ENCODE measurements around the gene WDFY4.

WDFY4 gene

DNA sequence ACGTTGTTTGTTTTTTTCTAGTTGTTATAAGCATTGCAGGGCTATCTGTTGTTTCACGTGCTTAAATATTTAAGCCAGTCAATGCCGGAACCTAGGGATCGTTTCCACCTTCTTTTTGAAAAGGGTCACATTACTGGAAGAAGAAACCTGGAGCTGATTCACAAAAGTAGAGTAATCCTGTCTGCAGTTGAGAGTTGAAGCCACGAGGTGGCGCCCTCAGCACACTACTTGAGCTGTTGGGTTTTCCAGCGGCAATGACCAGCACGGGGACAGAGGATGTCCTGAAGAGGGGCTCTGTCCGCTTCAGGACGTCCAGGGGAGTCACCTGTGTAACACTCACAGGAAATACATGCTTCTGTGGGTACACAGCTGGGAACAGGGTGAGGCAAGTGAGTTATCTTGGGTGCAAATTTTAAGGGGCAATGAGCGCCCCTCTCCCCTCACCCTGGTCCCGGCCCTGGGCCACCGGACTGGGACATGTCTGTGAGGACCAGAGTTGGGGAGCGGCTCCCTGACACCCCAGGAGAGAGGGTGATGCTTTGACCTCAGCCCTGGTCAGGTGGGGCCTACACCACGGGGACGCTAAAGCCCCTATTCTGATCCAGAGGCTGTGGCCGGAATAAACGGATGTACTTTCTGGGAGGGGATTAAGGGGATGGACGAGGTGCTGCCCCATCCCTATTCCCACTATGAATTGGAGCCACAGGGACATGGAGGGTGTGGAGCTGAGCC, 26.3 kb upstream of the WDFY4 start:
- Histone ChIP-seq H3K4me2 (ENCODE audit: low read length) (no peak overlapping the region), H3K27me3 (ENCODE audit: control insufficient read depth, insufficient read depth, low read length) (no peaks in the 10 kb centered on the region)

DNA sequence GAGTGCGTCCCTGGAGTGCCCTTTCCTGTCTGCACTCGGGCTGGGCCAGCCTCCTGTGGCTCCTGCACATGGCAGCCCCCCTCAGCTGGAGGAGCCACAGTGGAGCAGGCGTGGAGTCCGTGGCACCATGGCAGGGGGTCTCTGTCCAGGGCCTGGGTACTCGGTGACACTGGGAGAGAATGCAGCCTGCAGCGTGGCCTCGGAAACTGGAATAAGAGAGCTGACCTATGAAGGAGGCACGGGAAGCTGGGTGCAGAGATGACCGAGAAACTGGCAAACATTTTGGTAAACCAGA, 25.8 kb upstream of the WDFY4 start:
- H3K9ac ChIP-seq, result no peak overlapping the region
- no peak overlapping the region for H3K4me2 ChIP-seq (ENCODE audit: low read length)
- H3K36me3 ChIP-seq (ENCODE audit: control insufficient read depth, insufficient read depth, low read length), result no peaks in the 10 kb centered on the region
- H2AFZ ChIP-seq, result no peak overlapping the region
- TF ChIP-seq, protein P1, sequence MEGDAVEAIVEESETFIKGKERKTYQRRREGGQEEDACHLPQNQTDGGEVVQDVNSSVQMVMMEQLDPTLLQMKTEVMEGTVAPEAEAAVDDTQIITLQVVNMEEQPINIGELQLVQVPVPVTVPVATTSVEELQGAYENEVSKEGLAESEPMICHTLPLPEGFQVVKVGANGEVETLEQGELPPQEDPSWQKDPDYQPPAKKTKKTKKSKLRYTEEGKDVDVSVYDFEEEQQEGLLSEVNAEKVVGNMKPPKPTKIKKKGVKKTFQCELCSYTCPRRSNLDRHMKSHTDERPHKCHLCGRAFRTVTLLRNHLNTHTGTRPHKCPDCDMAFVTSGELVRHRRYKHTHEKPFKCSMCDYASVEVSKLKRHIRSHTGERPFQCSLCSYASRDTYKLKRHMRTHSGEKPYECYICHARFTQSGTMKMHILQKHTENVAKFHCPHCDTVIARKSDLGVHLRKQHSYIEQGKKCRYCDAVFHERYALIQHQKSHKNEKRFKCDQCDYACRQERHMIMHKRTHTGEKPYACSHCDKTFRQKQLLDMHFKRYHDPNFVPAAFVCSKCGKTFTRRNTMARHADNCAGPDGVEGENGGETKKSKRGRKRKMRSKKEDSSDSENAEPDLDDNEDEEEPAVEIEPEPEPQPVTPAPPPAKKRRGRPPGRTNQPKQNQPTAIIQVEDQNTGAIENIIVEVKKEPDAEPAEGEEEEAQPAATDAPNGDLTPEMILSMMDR (IDR thresholded peaks at IDR 0.05), result no peak
- no peak overlapping the region for H3K27ac ChIP-seq
- H3K4me3 ChIP-seq (ENCODE audit: low read depth, low read length), result no peak overlapping the region
- H3K27me3 ChIP-seq (ENCODE audit: control insufficient read depth, insufficient read depth, low read length), result no peaks in the 10 kb centered on the region
- no peaks in the 10 kb centered on the region for H3K9me3 ChIP-seq (ENCODE audit: control insufficient read depth, low read length)
- no peaks in the 10 kb centered on the region for H3K79me2 ChIP-seq
- H3K4me1 ChIP-seq, result peaks cover 9% of the 10 kb centered on the region

More for the DNA sequence above, 26.3 kb upstream of the WDFY4 start:
- Histone ChIP-seq H3K36me3 (ENCODE audit: control insufficient read depth, insufficient read depth, low read length) (no peaks in the 10 kb centered on the region), H3K79me2 (no peaks in the 10 kb centered on the region), H3K9ac (no peak overlapping the region), H3K4me1 (peaks cover 9% of the 10 kb centered on the region), H2AFZ (peak overlapping the region; percentile 34), H3K9me3 (ENCODE audit: control insufficient read depth, low read length) (no peaks in the 10 kb centered on the region), H3K27ac (no peak overlapping the region), H3K4me3 (ENCODE audit: low read depth, low read length) (no peak overlapping the region)
- TF ChIP-seq, protein P1 (IDR thresholded peaks at IDR 0.05), result peak; percentile 92

DNA sequence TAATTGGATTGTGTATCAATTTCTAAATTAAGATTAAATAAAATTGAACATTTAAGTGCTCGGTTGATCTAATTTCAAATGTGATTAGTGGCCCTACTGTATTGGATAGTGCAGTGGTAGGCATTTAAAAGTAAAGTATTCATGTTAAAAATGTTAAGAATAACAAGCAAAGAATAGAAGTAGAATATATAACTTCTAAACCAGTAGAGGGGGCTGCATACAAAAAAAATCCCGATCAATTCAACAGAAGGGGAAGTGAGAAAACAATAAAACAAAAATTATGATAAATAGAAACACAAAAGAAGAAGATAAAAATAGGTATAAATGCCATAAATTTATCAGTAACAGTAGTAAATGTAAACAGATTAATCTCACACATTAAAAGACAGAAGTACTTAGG, 24.9 kb upstream of the WDFY4 start:
- no peak overlapping the region for H3K27ac ChIP-seq

DNA sequence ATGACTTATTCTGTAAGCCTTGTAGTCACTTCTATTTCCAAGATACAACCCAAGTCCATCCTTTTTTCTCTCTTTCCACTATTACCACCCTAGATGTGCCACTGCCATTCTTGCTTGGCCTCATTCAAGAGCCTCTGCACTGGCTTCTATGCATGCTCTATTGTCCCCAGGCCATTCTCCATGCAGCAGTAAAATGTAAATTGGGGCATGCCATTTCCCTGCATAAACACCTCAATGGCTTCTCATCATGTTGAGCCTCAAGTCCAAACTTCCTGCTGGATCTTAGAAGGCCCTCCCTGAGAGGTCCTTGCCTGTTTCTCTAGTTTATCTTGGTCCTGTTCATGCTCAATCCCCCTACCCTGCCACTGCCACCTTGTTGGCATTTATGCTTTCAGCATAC, 23.2 kb upstream of the WDFY4 start:
- Histone ChIP-seq H3K4me1 (peaks cover 6% of the 10 kb centered on the region), H3K4me2 (ENCODE audit: low read length) (no peak overlapping the region), H3K27ac (no peak overlapping the region), H3K36me3 (ENCODE audit: control insufficient read depth, insufficient read depth, low read length) (no peaks in the 10 kb centered on the region), H3K4me3 (ENCODE audit: low read depth, low read length) (no peak overlapping the region), H3K27me3 (ENCODE audit: control insufficient read depth, insufficient read depth, low read length) (no peaks in the 10 kb centered on the region), H2AFZ (no peak overlapping the region), H3K9me3 (ENCODE audit: control insufficient read depth, low read length) (no peaks in the 10 kb centered on the region), H3K79me2 (no peaks in the 10 kb centered on the region), H3K9ac (no peak overlapping the region)
- TF ChIP-seq, protein P1 (IDR thresholded peaks at IDR 0.05), result no peak

More for the DNA sequence above, 24.9 kb upstream of the WDFY4 start:
- Histone ChIP-seq H3K27me3 (ENCODE audit: control insufficient read depth, insufficient read depth, low read length) (no peaks in the 10 kb centered on the region), H3K9ac (no peak overlapping the region), H2AFZ (no peak overlapping the region), H3K4me2 (ENCODE audit: low read length) (no peak overlapping the region), H3K9me3 (ENCODE audit: control insufficient read depth, low read length) (no peaks in the 10 kb centered on the region), H3K4me1 (peaks cover 9% of the 10 kb centered on the region), H3K79me2 (no peaks in the 10 kb centered on the region), H3K4me3 (ENCODE audit: low read depth, low read length) (no peak overlapping the region), H3K36me3 (ENCODE audit: control insufficient read depth, insufficient read depth, low read length) (no peaks in the 10 kb centered on the region)
- TF ChIP-seq, protein P1 (IDR thresholded peaks at IDR 0.05), result peak; percentile 15

DNA sequence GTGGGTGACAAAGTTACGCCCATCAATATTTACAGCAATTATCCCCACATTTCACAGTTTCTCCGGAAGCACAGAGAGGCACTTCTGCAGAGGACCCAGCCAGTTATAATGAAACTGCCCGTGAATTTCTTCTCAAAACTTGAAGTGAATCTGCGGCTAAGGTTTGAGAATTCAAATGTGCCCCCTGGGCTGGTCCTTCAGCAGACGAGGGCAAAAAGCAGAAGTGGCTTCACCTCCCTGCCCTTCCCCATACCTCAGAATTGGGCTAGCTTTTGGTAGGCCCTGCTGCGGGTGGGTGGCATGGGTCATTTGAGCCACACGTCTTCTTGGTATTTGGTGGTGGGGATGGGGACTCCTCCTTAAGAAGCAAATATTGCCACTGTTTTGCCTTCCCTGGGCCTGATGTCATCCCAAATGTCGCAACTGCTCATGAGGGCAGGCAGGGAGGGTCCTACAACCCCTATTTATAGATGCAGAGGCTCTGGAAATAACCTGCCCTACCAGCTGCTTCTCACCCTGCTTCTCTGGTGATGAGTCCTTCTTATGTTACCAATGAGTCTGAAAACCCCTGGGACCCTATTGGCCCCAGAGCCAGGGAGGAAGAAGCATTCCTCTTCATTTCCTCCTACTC, 16.6 kb upstream of the WDFY4 start:
- Histone ChIP-seq H3K9me3 (ENCODE audit: control insufficient read depth, low read length) (no peaks in the 10 kb centered on the region), H3K4me3 (ENCODE audit: low read depth, low read length) (no peak overlapping the region), H3K27me3 (ENCODE audit: control insufficient read depth, insufficient read depth, low read length) (no peaks in the 10 kb centered on the region), H2AFZ (no peak overlapping the region), H3K79me2 (no peaks in the 10 kb centered on the region), H3K27ac (no peak overlapping the region), H3K36me3 (ENCODE audit: control insufficient read depth, insufficient read depth, low read length) (no peaks in the 10 kb centered on the region), H3K9ac (no peak overlapping the region), H3K4me1 (no peaks in the 10 kb centered on the region), H3K4me2 (ENCODE audit: low read length) (no peak overlapping the region)
- TF ChIP-seq, protein P1 (IDR thresholded peaks at IDR 0.05), result no peak
